AG20443 (cell line): ENCODE results near the gene CDH13.
A peak's percentile ranks its signal among the peaks of the same experiment; 100 is the strongest.

ENCODE experiments used
- DNase-seq: peaks from one replicate; pipeline ENCODE4 v3.0.0; 2012; ENCODE audit warnings: low spot score, mixed read lengths

CDH13 gene

DNA sequence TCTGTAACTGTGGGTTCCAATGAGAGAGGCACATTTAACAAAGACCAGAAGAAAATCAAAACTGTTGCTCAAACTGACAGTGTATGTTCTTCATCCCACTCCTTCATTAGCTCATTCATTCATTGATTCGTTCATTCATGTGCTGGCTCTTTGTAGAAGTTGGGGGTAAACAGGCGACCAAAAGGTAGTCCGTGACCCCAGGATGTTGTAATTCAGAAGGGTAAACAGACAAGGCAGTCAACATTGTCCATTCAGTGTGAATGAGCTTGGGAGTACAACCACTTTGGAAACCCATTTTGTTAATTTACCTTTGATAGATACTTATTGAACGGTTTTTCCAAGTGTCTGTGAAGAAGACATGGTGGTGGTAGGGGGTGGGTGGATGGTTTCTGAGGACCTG, 26.1 kb downstream of the CDH13 start:
- DNase-seq: no peak

DNA sequence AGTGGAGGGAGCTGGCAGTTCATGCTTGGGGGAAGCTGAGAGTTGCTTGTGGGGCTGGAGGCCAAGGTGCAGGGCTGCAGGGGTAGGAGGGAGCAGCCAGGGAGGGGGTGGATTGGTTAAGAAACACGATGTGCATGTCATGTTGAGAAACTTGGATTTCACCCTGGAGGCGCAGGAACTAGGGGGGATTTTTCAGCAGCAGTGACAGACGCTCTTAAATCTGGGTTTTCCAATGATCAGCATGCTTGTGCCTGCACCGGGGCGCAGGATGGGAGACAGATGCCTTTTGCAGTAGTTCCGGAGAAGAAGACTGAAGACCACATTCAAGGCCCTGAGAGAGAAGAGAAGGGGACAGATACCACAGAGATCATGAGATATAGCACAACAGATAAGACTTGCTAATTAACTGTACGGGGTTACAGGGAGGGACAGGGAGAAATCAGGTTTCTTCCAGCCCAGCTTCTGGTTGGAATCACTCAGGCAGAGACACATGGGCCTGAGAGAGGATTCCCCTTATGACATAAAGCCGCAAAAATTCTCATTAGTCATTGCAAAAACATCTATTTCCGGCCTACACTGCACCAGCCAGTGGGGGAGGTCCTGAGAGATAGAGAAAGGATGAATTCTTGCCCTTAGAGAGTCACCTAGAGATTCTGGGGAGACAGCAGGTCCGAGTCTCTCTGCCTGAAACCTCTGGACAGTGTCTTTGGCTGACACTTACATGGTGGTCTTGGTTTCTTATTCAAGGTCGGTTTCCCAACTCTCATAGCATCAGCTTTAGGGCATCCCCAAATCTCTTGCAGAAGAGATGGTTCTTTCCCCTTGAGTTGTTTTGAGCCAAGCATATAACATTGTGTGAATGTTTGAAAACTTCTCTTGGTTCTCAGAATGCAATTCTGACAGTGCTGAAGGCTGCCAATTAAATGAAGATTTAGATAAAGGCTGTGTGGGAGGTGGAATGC, 27.1 kb downstream of the CDH13 start:
- DNase-seq: peak; percentile 88

- peak; percentile 48 for DNase-seq
These were observed 28.4 kb downstream of the CDH13 start for GRCh38 chr16:82655072-82655714.

GRCh38 chr16:82655720-82656490, 29.1 kb downstream of the CDH13 start:
- no peak for DNase-seq

GRCh38 chr16:82657239-82657638, 30.5 kb downstream of the CDH13 start:
- DNase-seq: no peak

- DNase-seq: no peak
These were observed 31.0 kb downstream of the CDH13 start for GRCh38 chr16:82657786-82658185.

- no peak for DNase-seq
These were observed 32.0 kb downstream of the CDH13 start for GRCh38 chr16:82658796-82659195.

DNA sequence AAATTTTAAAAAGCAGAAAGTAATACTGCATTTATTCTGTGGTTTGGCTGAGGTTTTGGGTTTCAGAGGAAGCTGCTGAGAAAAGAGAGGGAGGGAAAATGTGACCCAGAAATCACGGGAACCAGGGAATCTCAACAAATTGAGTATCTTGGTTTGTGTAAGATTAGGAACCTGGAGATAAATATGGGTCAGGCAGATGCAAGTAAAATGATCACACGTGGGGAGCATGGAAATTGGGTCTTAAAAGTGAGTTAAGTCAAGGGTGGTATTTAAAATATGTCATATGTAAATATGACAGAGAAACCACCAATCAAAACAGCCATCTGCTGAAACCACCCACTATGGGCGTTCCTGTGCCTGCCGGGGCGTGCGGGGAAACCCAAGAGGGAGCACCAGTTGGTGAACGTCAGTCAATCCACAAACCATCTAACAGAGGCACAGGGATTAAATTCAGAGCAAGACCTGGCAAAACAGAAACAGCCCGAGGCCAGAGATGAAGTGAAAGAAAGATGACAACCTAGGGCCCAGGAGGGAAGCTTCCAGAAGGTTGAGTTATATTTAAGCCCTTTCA, 33.4 kb downstream of the CDH13 start:
- DNase-seq: peak; percentile 58

- DNase-seq: no peak
These were observed 34.2 kb downstream of the CDH13 start for GRCh38 chr16:82660966-82661365.

- DNase-seq: no peak
These were observed 37.4 kb downstream of the CDH13 start for GRCh38 chr16:82664181-82664580.

DNA sequence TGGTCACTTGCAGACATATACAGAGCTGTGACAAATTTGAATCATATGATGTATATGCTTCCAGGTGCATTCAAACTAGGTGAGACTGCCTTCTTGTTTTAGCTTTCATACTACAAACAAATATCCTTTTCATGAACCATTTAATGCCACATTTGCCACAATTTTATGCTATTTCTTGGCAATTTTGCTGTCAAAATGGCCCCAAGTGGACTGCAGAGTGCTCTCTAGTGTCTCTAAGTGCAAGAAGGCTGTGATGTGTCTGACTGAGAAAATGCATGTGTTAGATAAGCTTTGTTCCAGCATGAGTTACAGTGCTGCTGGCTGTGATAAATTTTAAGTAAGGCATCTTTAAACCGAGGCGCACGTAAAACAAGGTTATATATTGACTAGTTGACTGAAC, 38.3 kb downstream of the CDH13 start:
- DNase-seq: no peak

GRCh38 chr16:82667437-82667836, 40.7 kb downstream of the CDH13 start:
- DNase-seq: no peak

DNA sequence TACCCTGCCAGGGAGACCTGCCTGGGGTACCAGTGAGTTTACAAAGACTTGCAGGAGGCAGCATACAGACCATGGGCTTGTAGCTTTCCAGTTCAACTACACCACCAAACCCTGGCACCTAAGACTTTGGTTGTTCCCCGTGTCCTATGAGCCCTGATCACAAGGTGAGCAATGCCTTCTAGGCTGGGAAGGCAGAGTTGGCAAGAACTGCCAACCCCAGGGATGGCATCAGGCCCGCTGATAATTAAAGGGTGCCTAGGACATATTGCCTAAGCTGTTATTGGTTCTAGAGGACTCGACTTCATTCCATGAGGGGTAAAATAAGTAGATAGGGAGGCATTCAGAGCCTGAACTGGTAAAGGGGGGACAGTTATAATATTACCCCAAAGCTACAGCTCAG, 41.3 kb downstream of the CDH13 start:
- DNase-seq: no peak

DNA sequence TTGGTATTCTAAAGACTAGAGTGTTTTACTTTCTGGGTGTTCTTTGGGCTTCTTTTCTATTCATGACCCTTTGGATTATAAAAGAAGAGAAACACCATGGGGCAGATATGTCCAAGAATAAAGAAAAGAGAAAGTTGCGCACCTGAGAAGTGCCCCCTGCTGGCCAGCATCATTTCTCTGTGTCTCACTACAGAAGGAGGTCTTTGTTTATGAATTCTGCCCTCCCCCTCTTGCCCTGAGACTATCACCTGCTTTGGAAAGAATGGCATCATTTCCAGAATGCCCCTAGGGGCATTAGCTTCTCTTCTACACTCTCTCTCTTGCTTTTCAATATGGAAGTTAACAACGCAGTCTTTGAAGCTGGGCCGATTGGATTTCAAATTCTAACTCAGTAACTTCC, 45.0 kb downstream of the CDH13 start:
- DNase-seq: no peak

- DNase-seq: no peak
These were observed 45.9 kb downstream of the CDH13 start for GRCh38 chr16:82672676-82673075.

DNA sequence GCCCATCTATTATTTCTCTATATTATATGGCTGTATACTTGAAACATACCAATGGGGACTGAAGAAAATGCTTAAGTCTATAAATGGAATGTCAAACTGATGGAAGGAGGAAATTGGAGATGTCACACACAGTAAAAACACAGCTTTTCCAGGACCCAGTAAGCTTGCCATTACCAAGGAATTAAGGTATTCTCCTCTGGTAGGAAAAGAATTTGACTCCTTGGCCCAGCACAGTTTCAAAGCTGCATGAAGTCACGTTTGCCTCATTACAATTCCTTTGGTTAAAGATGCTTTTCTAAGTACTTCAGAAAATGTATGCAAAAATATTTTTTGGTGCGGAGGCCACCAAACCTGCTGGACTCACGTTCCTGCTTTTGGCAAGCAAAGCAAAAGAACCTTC, 48.5 kb downstream of the CDH13 start:
- no peak for DNase-seq

DNA sequence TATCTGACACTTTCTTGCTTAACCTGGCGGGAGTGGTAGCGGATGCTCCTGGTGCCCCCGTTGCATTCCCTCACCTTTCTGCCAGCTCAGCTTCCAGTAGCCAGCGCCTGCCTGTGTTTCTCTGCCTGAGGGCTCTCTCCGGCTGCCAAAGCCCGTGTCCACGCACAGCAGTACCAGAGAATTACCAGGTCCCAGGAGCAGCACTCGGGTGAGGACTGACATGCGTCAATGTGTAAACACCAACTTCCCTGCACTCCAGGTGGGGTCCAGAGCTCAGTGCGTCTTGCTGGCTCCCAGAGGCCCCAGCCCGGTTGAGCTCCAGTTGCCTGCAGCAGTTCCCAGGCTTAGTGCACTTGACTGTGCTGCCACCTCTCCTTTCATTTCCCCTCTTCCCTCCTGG, 54.8 kb downstream of the CDH13 start:
- no peak for DNase-seq

DNA sequence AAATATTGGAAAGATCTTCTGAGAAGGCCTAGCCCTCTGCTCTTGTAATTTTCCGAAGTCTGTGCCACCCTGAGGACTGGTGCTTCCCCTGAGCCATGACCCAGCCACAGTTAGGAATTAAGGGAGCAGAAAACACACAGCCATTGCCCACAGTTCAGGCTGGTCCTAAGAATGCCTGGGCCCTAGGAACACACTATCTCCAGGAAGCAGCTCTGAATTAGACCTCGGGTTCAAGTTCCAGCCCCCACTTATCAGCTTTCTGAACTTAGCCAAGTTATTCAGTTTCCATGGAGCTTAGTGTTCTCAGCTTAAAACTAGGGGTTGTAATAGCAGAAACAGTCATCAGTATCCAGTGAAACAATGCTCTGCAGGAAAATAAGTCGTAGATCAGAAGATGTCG, 56.0 kb downstream of the CDH13 start:
- no peak for DNase-seq

GRCh38 chr16:82684256-82684655, 57.5 kb downstream of the CDH13 start:
- peak; percentile 9 for DNase-seq

GRCh38 chr16:82685526-82685925, 58.8 kb downstream of the CDH13 start:
- DNase-seq: no peak

- DNase-seq: peak; percentile 33
These were observed 67.6 kb downstream of the CDH13 start for GRCh38 chr16:82694239-82694874.

- DNase-seq: no peak
These were observed 69.0 kb downstream of the CDH13 start for GRCh38 chr16:82695806-82696205.
